ENCODE measurements around the gene METAP1D. TPM values are rescaled to one million over a fixed set of nuclear protein-coding genes. Genes with fewer than 3 reads are reported as not detected.

The METAP1D gene
- total RNA-seq, 1 experiment from 2014 or later, result 15.8 TPM

GRCh38 chr2:172031536-172031935 is 31.8 kb downstream of the METAP1D start:
- CTCF ChIA-PET, result no interaction called here
- no peaks in the 10 kb centered on the region for H3K9me2 ChIP-seq (ENCODE audit: insufficient read depth)
- TF ChIP-seq POLR2A (IDR thresholded peaks at IDR 0.05; ENCODE audit: borderline replicate concordance, extremely low read depth, insufficient read depth, insufficient read length) (no peak), CBX3 (IDR thresholded peaks at IDR 0.05; ENCODE audit: low read depth) (no peak), RAD21 (IDR thresholded peaks at IDR 0.05; ENCODE audit: low read depth) (no peak), SIN3A (IDR thresholded peaks at IDR 0.05; ENCODE audit: low read depth) (no peak), FOSL1 (IDR thresholded peaks at IDR 0.05; ENCODE audit: low read depth) (no peak), ELF1 (IDR thresholded peaks at IDR 0.05; ENCODE audit: borderline replicate concordance, low read depth) (no peak), EZH2phosphoT487 (IDR thresholded peaks at IDR 0.05; ENCODE audit: borderline replicate concordance) (no peak), EGR1 (IDR thresholded peaks at IDR 0.05; ENCODE audit: low read depth) (no peak), EZH2 (IDR thresholded peaks at IDR 0.05) (no peak), TCF7L2 (IDR thresholded peaks at IDR 0.05; ENCODE audit: borderline replicate concordance, extremely low read depth, insufficient read depth, insufficient read length) (no peak), ZNF274 (IDR thresholded peaks at IDR 0.05; ENCODE audit: low read depth, low read length) (no peak), POLR2AphosphoS5 (IDR thresholded peaks at IDR 0.05; ENCODE audit: low read depth, low read length) (no peak), YY1 (IDR thresholded peaks at IDR 0.05; ENCODE audit: extremely low read depth, insufficient replicate concordance, low read depth, low read length) (no peak), SRF (IDR thresholded peaks at IDR 0.05; ENCODE audit: low read depth) (no peak)
- TF ChIP-seq, protein P1, sequence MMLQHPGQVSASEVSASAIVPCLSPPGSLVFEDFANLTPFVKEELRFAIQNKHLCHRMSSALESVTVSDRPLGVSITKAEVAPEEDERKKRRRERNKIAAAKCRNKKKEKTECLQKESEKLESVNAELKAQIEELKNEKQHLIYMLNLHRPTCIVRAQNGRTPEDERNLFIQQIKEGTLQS (IDR thresholded peaks at IDR 0.05), result no peak
- TF ChIP-seq, protein P2, sequence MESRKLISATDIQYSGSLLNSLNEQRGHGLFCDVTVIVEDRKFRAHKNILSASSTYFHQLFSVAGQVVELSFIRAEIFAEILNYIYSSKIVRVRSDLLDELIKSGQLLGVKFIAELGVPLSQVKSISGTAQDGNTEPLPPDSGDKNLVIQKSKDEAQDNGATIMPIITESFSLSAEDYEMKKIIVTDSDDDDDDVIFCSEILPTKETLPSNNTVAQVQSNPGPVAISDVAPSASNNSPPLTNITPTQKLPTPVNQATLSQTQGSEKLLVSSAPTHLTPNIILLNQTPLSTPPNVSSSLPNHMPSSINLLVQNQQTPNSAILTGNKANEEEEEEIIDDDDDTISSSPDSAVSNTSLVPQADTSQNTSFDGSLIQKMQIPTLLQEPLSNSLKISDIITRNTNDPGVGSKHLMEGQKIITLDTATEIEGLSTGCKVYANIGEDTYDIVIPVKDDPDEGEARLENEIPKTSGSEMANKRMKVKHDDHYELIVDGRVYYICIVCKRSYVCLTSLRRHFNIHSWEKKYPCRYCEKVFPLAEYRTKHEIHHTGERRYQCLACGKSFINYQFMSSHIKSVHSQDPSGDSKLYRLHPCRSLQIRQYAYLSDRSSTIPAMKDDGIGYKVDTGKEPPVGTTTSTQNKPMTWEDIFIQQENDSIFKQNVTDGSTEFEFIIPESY (IDR thresholded peaks at IDR 0.05; ENCODE audit: extremely low read depth, insufficient replicate concordance, low read length), result no peak
- TF ChIP-seq, protein P3, sequence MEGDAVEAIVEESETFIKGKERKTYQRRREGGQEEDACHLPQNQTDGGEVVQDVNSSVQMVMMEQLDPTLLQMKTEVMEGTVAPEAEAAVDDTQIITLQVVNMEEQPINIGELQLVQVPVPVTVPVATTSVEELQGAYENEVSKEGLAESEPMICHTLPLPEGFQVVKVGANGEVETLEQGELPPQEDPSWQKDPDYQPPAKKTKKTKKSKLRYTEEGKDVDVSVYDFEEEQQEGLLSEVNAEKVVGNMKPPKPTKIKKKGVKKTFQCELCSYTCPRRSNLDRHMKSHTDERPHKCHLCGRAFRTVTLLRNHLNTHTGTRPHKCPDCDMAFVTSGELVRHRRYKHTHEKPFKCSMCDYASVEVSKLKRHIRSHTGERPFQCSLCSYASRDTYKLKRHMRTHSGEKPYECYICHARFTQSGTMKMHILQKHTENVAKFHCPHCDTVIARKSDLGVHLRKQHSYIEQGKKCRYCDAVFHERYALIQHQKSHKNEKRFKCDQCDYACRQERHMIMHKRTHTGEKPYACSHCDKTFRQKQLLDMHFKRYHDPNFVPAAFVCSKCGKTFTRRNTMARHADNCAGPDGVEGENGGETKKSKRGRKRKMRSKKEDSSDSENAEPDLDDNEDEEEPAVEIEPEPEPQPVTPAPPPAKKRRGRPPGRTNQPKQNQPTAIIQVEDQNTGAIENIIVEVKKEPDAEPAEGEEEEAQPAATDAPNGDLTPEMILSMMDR (IDR thresholded peaks at IDR 0.05 in 2 of 3, conservative IDR thresholded peaks at IDR 0.05 in 1 of 3; ENCODE audit: borderline replicate concordance in 1 of 3, insufficient read depth in 1 of 3, low read depth in 2 of 3, low read length in 2 of 3), result no peak
- no peaks in the 10 kb centered on the region for H3K4me1 ChIP-seq (ENCODE audit: control insufficient read depth in 1 of 2, insufficient read depth in 2 of 2, low read length in 2 of 2)
- H2AFZ ChIP-seq (ENCODE audit: low read depth, low read length, poor library complexity, severe bottlenecking), result no peak overlapping the region
- POLR2A ChIA-PET, result no interaction called here
- no peaks in the 10 kb centered on the region for H3K79me2 ChIP-seq (ENCODE audit: insufficient read depth, low read length)
- no peak overlapping the region for H3K4me2 ChIP-seq (ENCODE audit: low read length)
- no peaks in the 10 kb centered on the region for H4K20me1 ChIP-seq (ENCODE audit: insufficient read depth)
- DNase-seq (ENCODE audit: low read depth, low spot score) (no peak), ATAC-seq (no peak)
- H3K27ac ChIP-seq (ENCODE audit: low read depth, low read length), result no peak overlapping the region
- no peaks in the 10 kb centered on the region for H3K9me3 ChIP-seq (ENCODE audit: control insufficient read depth in 1 of 2, insufficient read depth in 1 of 2, low read depth in 1 of 2, low read length in 2 of 2)
- no TSS peak for BruUV-seq (replicated peaks)
- RAD21 ChIA-PET (ENCODE audit: low non-redundant PET in 1 of 2, low total read pairs in 2 of 2, uncharacterized antibody in 2 of 2, unreplicated experiment in 2 of 2), result no interaction called here
- intact Hi-C loops (cut with micrococcal nuclease), result no loop called here
- no peaks in the 10 kb centered on the region for H3K27me3 ChIP-seq (ENCODE audit: insufficient read depth, low read length)
- H3K9ac ChIP-seq (ENCODE audit: low read length), result no peak overlapping the region
- H3K36me3 ChIP-seq (ENCODE audit: control insufficient read depth in 1 of 2, insufficient read depth in 2 of 2, low read length in 2 of 2), result no peaks in the 10 kb centered on the region
- no peak overlapping the region for H3K4me3 ChIP-seq (replicated peaks in 1 of 2; ENCODE audit: low read depth in 1 of 2, low read length in 2 of 2)

All from HCT116 (cell line).